GM21367 (cell line): ENCODE measurements around the gene TMEM131L.
"Not testable (repeated sequence)": the region's sequence is repeated elsewhere in the genome, so short reads cannot be mapped to it uniquely, and the experiment has no call there.

Experiments used
- ATAC-seq: cut with Tn5 transposase; IDR thresholded peaks from one replicate; pipeline ENCODE4 v1.9.1; 2021; ENCODE audit not compliant: unreplicated experiment

TMEM131L gene

GRCh38 chr4:153566631-153567150 is 100.5 kb downstream of the TMEM131L start:
- ATAC-seq = no peak

GRCh38 chr4:153567660-153568059 is 101.5 kb downstream of the TMEM131L start:
- ATAC-seq = not testable (repeated sequence)

GRCh38 chr4:153570228-153570973 is 104.2 kb downstream of the TMEM131L start:
- no peak for ATAC-seq

- no peak for ATAC-seq
These were observed 104.9 kb downstream of the TMEM131L start for GRCh38 chr4:153571006-153571545.

GRCh38 chr4:153572609-153573008 is 106.4 kb downstream of the TMEM131L start:
- ATAC-seq = no peak

- ATAC-seq = no peak
These were observed 107.1 kb downstream of the TMEM131L start for GRCh38 chr4:153573221-153573620.

- ATAC-seq = peak; percentile 50
These were observed 108.0 kb downstream of the TMEM131L start for GRCh38 chr4:153573881-153574802.

- ATAC-seq = no peak
These were observed 110.2 kb downstream of the TMEM131L start for GRCh38 chr4:153576443-153576774.

- ATAC-seq = no peak
These were observed 110.9 kb downstream of the TMEM131L start for GRCh38 chr4:153577053-153577452.

- no peak for ATAC-seq
These were observed 113.2 kb downstream of the TMEM131L start for GRCh38 chr4:153579410-153579809.

GRCh38 chr4:153579872-153580271 is 113.7 kb downstream of the TMEM131L start:
- no peak for ATAC-seq

GRCh38 chr4:153582954-153583702 is 117.0 kb downstream of the TMEM131L start:
- ATAC-seq = no peak

- no peak for ATAC-seq
These were observed 118.9 kb downstream of the TMEM131L start for GRCh38 chr4:153585026-153585425.

- no peak for ATAC-seq
These were observed 123.8 kb downstream of the TMEM131L start for GRCh38 chr4:153589703-153590595.

GRCh38 chr4:153591441-153591840 is 125.3 kb downstream of the TMEM131L start:
- no peak for ATAC-seq

- ATAC-seq = no peak
These were observed 125.9 kb downstream of the TMEM131L start for GRCh38 chr4:153592064-153592463.

- no peak for ATAC-seq
These were observed 127.0 kb downstream of the TMEM131L start for GRCh38 chr4:153593161-153593560.

- ATAC-seq = no peak
These were observed 128.1 kb downstream of the TMEM131L start for GRCh38 chr4:153594210-153594609.

- no peak for ATAC-seq
These were observed 129.9 kb downstream of the TMEM131L start for GRCh38 chr4:153595894-153596601.
